RPMI8226 (cell line): ENCODE results near the gene TMC3.
"Not testable (repeated sequence)": the region's sequence is repeated elsewhere in the genome, so short reads cannot be mapped to it uniquely, and the experiment has no call there.

Experiments used
- DNase-seq: peaks from one replicate; pipeline ENCODE4 v3.0.0-alpha.2; 2015

The TMC3 gene

GRCh38 chr15:81384891-81385720 lies 11.1 kb upstream of the TMC3 start:
- DNase-seq: no peak

GRCh38 chr15:81381720-81382119 lies 7.7 kb upstream of the TMC3 start:
- DNase-seq: no peak

- DNase-seq: no peak
Measured at GRCh38 chr15:81380668-81381067, 6.7 kb upstream of the TMC3 start.

- no peak for DNase-seq
Measured at GRCh38 chr15:81380203-81380602, 6.2 kb upstream of the TMC3 start.

- DNase-seq: no peak
Measured at GRCh38 chr15:81379269-81379668, 5.3 kb upstream of the TMC3 start.

- no peak for DNase-seq
Measured at GRCh38 chr15:81378443-81378842, 4.4 kb upstream of the TMC3 start.

- DNase-seq: no peak
Measured at GRCh38 chr15:81377871-81378270, 3.9 kb upstream of the TMC3 start.

- no peak for DNase-seq
Measured at GRCh38 chr15:81376231-81376630, 2.2 kb upstream of the TMC3 start.

GRCh38 chr15:81375461-81375860 lies 1.4 kb upstream of the TMC3 start:
- DNase-seq: no peak

- no peak for DNase-seq
Measured at GRCh38 chr15:81373176-81373575, 837 bp downstream of the TMC3 start.

GRCh38 chr15:81372575-81372974 lies 1.4 kb downstream of the TMC3 start:
- no peak for DNase-seq

GRCh38 chr15:81363718-81364500 lies 10.1 kb downstream of the TMC3 start:
- DNase-seq: no peak

- DNase-seq: no peak
Measured at GRCh38 chr15:81363276-81363675, 10.7 kb downstream of the TMC3 start.

GRCh38 chr15:81362790-81363189 lies 11.2 kb downstream of the TMC3 start:
- no peak for DNase-seq

GRCh38 chr15:81361891-81362290 lies 12.1 kb downstream of the TMC3 start:
- no peak for DNase-seq

- DNase-seq: no peak
Measured at GRCh38 chr15:81360491-81360890, 13.5 kb downstream of the TMC3 start.

GRCh38 chr15:81358248-81358647 lies 15.8 kb downstream of the TMC3 start:
- no peak for DNase-seq

GRCh38 chr15:81357180-81357686 lies 16.8 kb downstream of the TMC3 start:
- DNase-seq: no peak

GRCh38 chr15:81356252-81356651 lies 17.8 kb downstream of the TMC3 start:
- DNase-seq: no peak

- DNase-seq: no peak
Measured at GRCh38 chr15:81351651-81352050, 22.4 kb downstream of the TMC3 start.

GRCh38 chr15:81349271-81349670 lies 24.7 kb downstream of the TMC3 start:
- no peak for DNase-seq

GRCh38 chr15:81348691-81349090 lies 25.3 kb downstream of the TMC3 start:
- not testable (repeated sequence) for DNase-seq

GRCh38 chr15:81347910-81348309 lies 26.1 kb downstream of the TMC3 start:
- no peak for DNase-seq

GRCh38 chr15:81346611-81347010 lies 27.4 kb downstream of the TMC3 start:
- no peak for DNase-seq
